Stimulated activated CD4-positive, alpha-beta T cell treated with anti-CD3 and anti-CD28 coated beads, Interleukin-4, amount 100 ng/mL, for 4 hours (primary cell): ENCODE measurements around the gene FSHB.

Experiments
- DNase-seq, 2 experiments: peaks; one replicate each; pipeline ENCODE4 v3.0.0-alpha.2; 2020

Gene FSHB

DNA sequence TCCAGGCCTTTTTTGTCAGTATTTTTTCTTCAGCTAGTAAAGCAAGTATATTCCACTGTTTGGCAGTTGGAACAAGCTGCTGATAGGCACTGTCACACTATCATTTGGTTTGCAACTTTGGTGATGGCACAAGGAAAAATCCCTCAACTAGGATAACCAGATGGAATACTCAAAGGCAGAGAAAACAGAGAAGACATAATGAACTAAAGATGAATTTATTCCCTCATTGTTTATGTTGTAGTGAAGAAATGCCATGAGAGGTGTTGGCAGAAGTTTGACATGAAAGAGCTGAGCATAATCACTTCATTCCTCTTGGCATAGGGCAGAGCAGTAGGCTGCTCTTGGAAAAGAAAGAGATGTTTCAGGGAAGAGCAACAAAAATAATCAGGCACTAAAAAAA, 39.9 kb downstream of the FSHB start:
- DNase-seq: no peak

DNA sequence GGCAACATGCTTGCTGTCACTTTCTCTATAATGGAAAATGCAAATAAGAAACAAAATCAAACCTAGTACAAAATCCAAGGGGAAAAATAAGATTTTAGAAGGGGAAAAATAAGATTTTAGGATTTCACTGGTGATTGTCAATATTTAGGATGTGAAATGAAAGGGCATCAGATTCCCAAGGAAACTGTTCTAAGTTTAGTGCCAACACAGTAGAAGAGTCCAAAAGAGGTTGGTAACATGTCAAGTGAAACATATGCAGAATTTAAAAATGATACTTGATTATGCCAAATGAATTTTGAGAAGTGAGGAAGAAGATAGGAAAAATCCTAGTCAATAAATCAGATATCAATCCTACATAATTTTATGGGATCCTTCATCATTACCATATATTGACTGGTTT, 46.4 kb downstream of the FSHB start:
- DNase-seq: no peak

DNA sequence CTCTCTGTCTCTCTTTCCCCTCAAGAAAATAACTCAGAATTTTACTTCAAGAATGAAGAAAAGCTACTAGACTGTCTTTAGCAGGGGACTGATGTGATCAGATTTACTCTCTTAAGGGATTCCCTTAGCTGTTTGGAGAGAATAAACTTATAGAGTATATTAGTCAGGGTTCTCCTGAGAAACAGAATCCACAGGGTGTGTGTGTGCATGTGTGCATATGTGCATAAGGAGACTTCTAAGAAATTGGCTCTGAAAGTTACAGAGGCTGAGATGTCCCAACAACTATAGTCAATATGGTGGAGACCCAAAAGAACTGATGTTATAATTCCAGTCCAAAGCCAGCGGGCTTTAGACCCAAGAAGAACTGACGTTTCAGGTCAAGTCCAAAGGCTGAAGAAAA, 49.0 kb downstream of the FSHB start:
- DNase-seq: no peak

DNA sequence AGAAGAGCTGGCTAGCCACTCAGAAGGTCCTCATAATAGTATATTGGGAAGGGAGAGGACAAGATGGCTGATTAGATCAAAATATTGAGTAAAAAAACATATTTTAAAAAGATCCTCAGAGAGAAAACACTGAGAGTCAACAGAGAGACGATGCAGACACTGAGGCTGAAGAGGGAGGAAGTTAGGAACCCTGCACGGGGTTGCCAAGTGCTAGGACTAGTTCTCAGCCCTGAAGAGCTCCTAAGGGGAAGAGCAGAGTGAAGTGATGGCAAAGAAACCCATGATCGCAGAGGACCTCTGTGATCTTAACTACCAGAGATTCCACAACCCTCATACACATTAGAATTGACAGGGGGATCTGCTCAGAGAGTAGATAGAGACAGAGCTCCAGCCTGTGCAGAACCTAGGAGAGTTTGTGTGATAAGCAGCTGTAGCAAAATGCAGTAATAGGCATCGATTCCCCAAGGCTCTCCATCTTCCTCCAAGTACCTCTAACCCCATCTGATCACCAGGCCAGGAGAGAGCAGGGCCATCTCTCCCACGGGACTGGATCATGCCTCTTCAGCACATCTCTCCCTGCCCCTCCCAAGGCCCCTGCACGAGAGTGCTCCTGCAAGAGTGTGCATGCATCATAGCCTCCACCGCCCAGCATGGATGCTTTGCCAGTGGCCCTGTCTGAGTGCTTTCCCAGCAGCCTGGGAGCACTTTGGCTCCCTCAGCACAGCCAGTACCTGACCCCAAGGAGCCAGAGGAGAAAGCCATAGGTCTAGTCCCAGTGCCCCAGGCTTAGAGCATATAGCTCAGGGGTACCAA, 50.9 kb downstream of the FSHB start:
- DNase-seq: no peak

DNA sequence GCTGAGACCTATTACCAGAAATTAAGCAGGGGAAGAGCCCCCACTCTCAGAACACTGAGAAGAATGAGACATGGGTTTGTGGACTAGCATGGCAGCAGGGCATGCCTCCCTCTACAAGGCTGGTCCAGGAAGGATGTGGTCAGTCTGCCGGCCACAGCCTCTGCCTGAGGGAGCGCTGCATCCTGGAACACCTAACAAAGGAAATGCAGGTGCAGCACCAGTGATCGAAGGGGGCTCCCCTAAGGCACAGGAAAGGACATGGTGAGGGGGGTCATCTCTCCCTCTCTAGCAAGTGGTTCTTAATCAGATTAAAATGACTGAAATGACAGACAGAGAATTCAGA, 51.4 kb downstream of the FSHB start:
- no peak for DNase-seq
